Activated CD8-positive, alpha-beta memory T cell treated with anti-CD3 and anti-CD28 coated beads, Interleukin-2, amount 50 U/mL, for 1 hour (primary cell): ENCODE results near the gene CFAP58.
"Not testable (repeated sequence)": the region's sequence is repeated elsewhere in the genome, so short reads cannot be mapped to it uniquely, and the experiment has no call there.

Experiments
- DNase-seq: peaks from one replicate; pipeline ENCODE4 v3.0.0-alpha.2; 2020; ENCODE audit errors: extremely low read depth

The CFAP58 gene

GRCh38 chr10:104434601-104435000 lies 81.0 kb downstream of the CFAP58 start:
- DNase-seq = no peak

GRCh38 chr10:104435822-104436221 lies 82.2 kb downstream of the CFAP58 start:
- DNase-seq = no peak

- no peak for DNase-seq
Observed at GRCh38 chr10:104437226-104437625, 83.6 kb downstream of the CFAP58 start.

- DNase-seq = no peak
Observed at GRCh38 chr10:104440221-104440620, 86.6 kb downstream of the CFAP58 start.

- no peak for DNase-seq
Observed at GRCh38 chr10:104441329-104442000, 87.8 kb downstream of the CFAP58 start.

GRCh38 chr10:104445359-104445758 lies 91.7 kb downstream of the CFAP58 start:
- DNase-seq = no peak

- DNase-seq = no peak
Observed at GRCh38 chr10:104446151-104446550, 92.5 kb downstream of the CFAP58 start.

GRCh38 chr10:104447331-104447730 lies 93.7 kb downstream of the CFAP58 start:
- no peak for DNase-seq

GRCh38 chr10:104447906-104448305 lies 94.3 kb downstream of the CFAP58 start:
- no peak for DNase-seq

GRCh38 chr10:104449391-104449790 lies 95.8 kb downstream of the CFAP58 start:
- no peak for DNase-seq

- no peak for DNase-seq
Observed at GRCh38 chr10:104450490-104450889, 96.9 kb downstream of the CFAP58 start.

GRCh38 chr10:104450954-104451353 lies 97.3 kb downstream of the CFAP58 start:
- no peak for DNase-seq

- DNase-seq = no peak
Observed at GRCh38 chr10:104452977-104453376, 99.3 kb downstream of the CFAP58 start.

- DNase-seq = no peak
Observed at GRCh38 chr10:104456802-104457542, 103.3 kb downstream of the CFAP58 start.

- no peak for DNase-seq
Observed at GRCh38 chr10:104457543-104457828, 103.9 kb downstream of the CFAP58 start.

GRCh38 chr10:104465575-104465974 lies 111.9 kb downstream of the CFAP58 start:
- DNase-seq = not testable (repeated sequence)

- not testable (repeated sequence) for DNase-seq
Observed at GRCh38 chr10:104468818-104469217, 115.2 kb downstream of the CFAP58 start.

- no peak for DNase-seq
Observed at GRCh38 chr10:104472505-104472904, 118.9 kb downstream of the CFAP58 start.

- DNase-seq = no peak
Observed at GRCh38 chr10:104472957-104473745, 119.5 kb downstream of the CFAP58 start.

- DNase-seq = no peak
Observed at GRCh38 chr10:104478380-104478779, 124.7 kb downstream of the CFAP58 start.

- DNase-seq = no peak
Observed at GRCh38 chr10:104479906-104480593, 126.4 kb downstream of the CFAP58 start.

GRCh38 chr10:104480797-104481196 lies 127.2 kb downstream of the CFAP58 start:
- no peak for DNase-seq
